Lung (tissue), 12 donors: ENCODE results near the gene CYYR1. TPM values are rescaled to one million over a fixed set of nuclear protein-coding genes. Genes with fewer than 3 reads are reported as not detected.

Experiments used
- ATAC-seq: fragments of 200-7000 bp; cut with Tn5 transposase; one replicate; pipeline ENCODE4 v1.9.1; 2020; ENCODE audit warnings: moderate number of reproducible peaks; ENCODE audit not compliant: insufficient read depth, low FRiP score
- DNase-seq, 3 donors: peaks; one replicate each; pipeline ENCODE4 v3.0.0-alpha.2; 2013 to 2017
- H3K27ac ChIP-seq, 2 donors: one replicate each; pipeline ENCODE4 v1.5.1; 2013; ENCODE audit warnings: mild to moderate bottlenecking in 2 of 2, moderate library complexity in 2 of 2, control low read depth in 1 of 2, inconsistent platforms in 1 of 2, low read depth in 1 of 2, low read length in 1 of 2
- H3K27me3 ChIP-seq, 3 donors: one replicate each; pipeline ENCODE4 v1.5.1; 2013; ENCODE audit warnings: low read length in 2 of 3; ENCODE audit not compliant: control insufficient read depth in 3 of 3, insufficient read depth in 3 of 3
- H3K36me3 ChIP-seq, 4 donors: one replicate each; pipeline ENCODE4 v1.5.1; 2013; ENCODE audit warnings: low read length in 4 of 4, mild to moderate bottlenecking in 1 of 4, moderate library complexity in 1 of 4; ENCODE audit not compliant: control insufficient read depth in 4 of 4, insufficient read depth in 4 of 4
- H3K4me1 ChIP-seq, 5 donors: one replicate each; pipeline ENCODE4 v1.5.1; 2013; ENCODE audit warnings: low read length in 5 of 5, mild to moderate bottlenecking in 2 of 5, moderate library complexity in 1 of 5; ENCODE audit not compliant: control insufficient read depth in 5 of 5, insufficient read depth in 5 of 5
- H3K4me3 ChIP-seq: one replicate; pipeline ENCODE4 v1.5.1; 2013; ENCODE audit warnings: mild to moderate bottlenecking, control low read depth, moderate library complexity
- H3K9ac ChIP-seq, 2 donors: one replicate each; pipeline ENCODE4 v1.5.1; 2013; ENCODE audit warnings: low read length in 2 of 2, control low read depth in 1 of 2; ENCODE audit not compliant: insufficient read depth in 1 of 2
- H3K9me3 ChIP-seq, 4 donors: one replicate each; pipeline ENCODE4 v1.5.1; 2013; ENCODE audit warnings: low read length in 3 of 4, mild to moderate bottlenecking in 1 of 4, moderate library complexity in 1 of 4; ENCODE audit not compliant: control insufficient read depth in 4 of 4, insufficient read depth in 3 of 4
- CTCF ChIP-seq: IDR thresholded peaks from 2 replicates; pipeline ENCODE4 v1.5.1; 2012; ENCODE audit warnings: mild to moderate bottlenecking; ENCODE audit errors: control extremely low read depth, extremely low read depth
- WGBS, 2 donors: extraction: QIAGEN DNeasy Blood & Tissue Kit; methylation state at CpG; one replicate each; pipeline ENCODE4 v1.1.7; 2013; 5-methylcytosine and 5-hydroxymethylcytosine counted together
- polyA plus RNA-seq, 2 donors: library from polyadenylated mRNA; stranded (reverse); fragments of 200-250 nt; gene quantifications; one replicate each; pipeline ENCODE4 v1.2.1, GENCODE V29; 2013
- total RNA-seq, 2 donors: library from RNA; depleted of rRNA in 1 of 2; stranded (reverse); fragments of >200 nt in 1 of 2; gene quantifications; one replicate each; pipeline ENCODE4 v1.2.1, GENCODE V29; 2014 to 2021
- donor health status: control.
- donor health status: control.
- donor health status: Bipolar disorder and iron deficiency.
- donor health status: healthy.
- donor health status: DM: yes; HTN: yes; CAD: no.

CYYR1 gene
- total and polyA plus RNA-seq, 4 donors, result 9.9 to 38.3 (median 16.6) TPM

- Histone ChIP-seq H3K27ac (no peak overlapping the region), H3K9me3 (no peaks in the 10 kb centered on the region), H3K4me3 (no peak overlapping the region), H3K36me3 (no peaks in the 10 kb centered on the region), H3K4me1 (peaks cover 0 to 31% (median 0%) of the 10 kb centered on the region in 5 donors), H3K27me3 (no peaks in the 10 kb centered on the region), H3K9ac (no peak overlapping the region)
- DNase-seq, result peak in 1 of 3 donors; percentile 58
- 68 to 82% methylated on average over 1 of the region's 1 CpG for WGBS, 2 donors
- no peak for TF ChIP-seq CTCF
- no peak for ATAC-seq
These were observed 66.1 kb downstream of the CYYR1 start for GRCh38 chr21:26506956-26507355.

GRCh38 chr21:26505211-26505610, 67.9 kb downstream of the CYYR1 start:
- TF ChIP-seq CTCF, result no peak
- H3K27ac ChIP-seq, result no peak overlapping the region
- H3K9ac ChIP-seq, result no peak overlapping the region
- WGBS, 2 donors, result 82 to 89% methylated on average over 1 of the region's 1 CpG
- H3K27me3 ChIP-seq, result no peaks in the 10 kb centered on the region
- ATAC-seq (no peak), DNase-seq (no peak)
- H3K9me3 ChIP-seq, result peaks cover 0 to under 1% (median 0%) of the 10 kb centered on the region in 4 donors
- H3K36me3 ChIP-seq, result peaks cover 0 to 1% (median 0%) of the 10 kb centered on the region in 4 donors
- no peak overlapping the region for H3K4me3 ChIP-seq
- H3K4me1 ChIP-seq, result peaks cover 0 to 31% (median 0%) of the 10 kb centered on the region in 5 donors

GRCh38 chr21:26503414-26503813, 69.7 kb downstream of the CYYR1 start:
- H3K4me1 ChIP-seq, result peaks cover 0 to 18% (median 0%) of the 10 kb centered on the region in 5 donors
- H3K27ac ChIP-seq, result no peak overlapping the region
- 65 to 69% methylated on average over 2 of the region's 2 CpGs for WGBS, 2 donors
- TF ChIP-seq CTCF, result no peak
- DNase-seq, result no peak
- peaks cover 0 to 2% (median 0%) of the 10 kb centered on the region in 4 donors for H3K36me3 ChIP-seq
- no peak overlapping the region for H3K4me3 ChIP-seq
- no peaks in the 10 kb centered on the region for H3K27me3 ChIP-seq
- no peak for ATAC-seq
- H3K9ac ChIP-seq, result no peak overlapping the region
- peaks cover 0 to 2% (median 0%) of the 10 kb centered on the region in 4 donors for H3K9me3 ChIP-seq

GRCh38 chr21:26501495-26502021, 71.5 kb downstream of the CYYR1 start:
- ATAC-seq (no peak), DNase-seq (no peak)
- peaks cover 0 to 6% (median 0%) of the 10 kb centered on the region in 5 donors for H3K4me1 ChIP-seq
- no peak overlapping the region for H3K9ac ChIP-seq
- H3K36me3 ChIP-seq, result peaks cover 0 to 2% (median 0%) of the 10 kb centered on the region in 4 donors
- no peaks in the 10 kb centered on the region for H3K27me3 ChIP-seq
- no peak overlapping the region for H3K27ac ChIP-seq
- no peak for TF ChIP-seq CTCF
- H3K9me3 ChIP-seq, result peaks cover 0 to 2% (median 0%) of the 10 kb centered on the region in 4 donors
- H3K4me3 ChIP-seq, result no peak overlapping the region
- 87 to 96% methylated on average over 3 of the region's 3 CpGs for WGBS, 2 donors
